VCaP (cell line): Measurements from ENCODE around the gene KCNQ1OT1.

Source experiments
- H3K27ac ChIP-seq: fragments of 450-650 bp; 2 replicates; pipeline ENCODE4 v1.5.1; 2017
- TF ChIP-seq, protein P1 (sequence below): fragments of 450-650 bp; conservative IDR thresholded peaks from 2 replicates; pipeline ENCODE4 v1.5.1; 2017; ENCODE audit warnings: mild to moderate bottlenecking, moderate library complexity

The KCNQ1OT1 gene

GRCh38 chr11:2703363-2704141 lies 3.8 kb upstream of the KCNQ1OT1 start:
- TF ChIP-seq, protein P1, sequence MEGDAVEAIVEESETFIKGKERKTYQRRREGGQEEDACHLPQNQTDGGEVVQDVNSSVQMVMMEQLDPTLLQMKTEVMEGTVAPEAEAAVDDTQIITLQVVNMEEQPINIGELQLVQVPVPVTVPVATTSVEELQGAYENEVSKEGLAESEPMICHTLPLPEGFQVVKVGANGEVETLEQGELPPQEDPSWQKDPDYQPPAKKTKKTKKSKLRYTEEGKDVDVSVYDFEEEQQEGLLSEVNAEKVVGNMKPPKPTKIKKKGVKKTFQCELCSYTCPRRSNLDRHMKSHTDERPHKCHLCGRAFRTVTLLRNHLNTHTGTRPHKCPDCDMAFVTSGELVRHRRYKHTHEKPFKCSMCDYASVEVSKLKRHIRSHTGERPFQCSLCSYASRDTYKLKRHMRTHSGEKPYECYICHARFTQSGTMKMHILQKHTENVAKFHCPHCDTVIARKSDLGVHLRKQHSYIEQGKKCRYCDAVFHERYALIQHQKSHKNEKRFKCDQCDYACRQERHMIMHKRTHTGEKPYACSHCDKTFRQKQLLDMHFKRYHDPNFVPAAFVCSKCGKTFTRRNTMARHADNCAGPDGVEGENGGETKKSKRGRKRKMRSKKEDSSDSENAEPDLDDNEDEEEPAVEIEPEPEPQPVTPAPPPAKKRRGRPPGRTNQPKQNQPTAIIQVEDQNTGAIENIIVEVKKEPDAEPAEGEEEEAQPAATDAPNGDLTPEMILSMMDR: no peak
- no peak overlapping the region for H3K27ac ChIP-seq

GRCh38 chr11:2702771-2703362 lies 3.1 kb upstream of the KCNQ1OT1 start:
- no peak overlapping the region for H3K27ac ChIP-seq
- TF ChIP-seq, protein P1: no peak

DNA sequence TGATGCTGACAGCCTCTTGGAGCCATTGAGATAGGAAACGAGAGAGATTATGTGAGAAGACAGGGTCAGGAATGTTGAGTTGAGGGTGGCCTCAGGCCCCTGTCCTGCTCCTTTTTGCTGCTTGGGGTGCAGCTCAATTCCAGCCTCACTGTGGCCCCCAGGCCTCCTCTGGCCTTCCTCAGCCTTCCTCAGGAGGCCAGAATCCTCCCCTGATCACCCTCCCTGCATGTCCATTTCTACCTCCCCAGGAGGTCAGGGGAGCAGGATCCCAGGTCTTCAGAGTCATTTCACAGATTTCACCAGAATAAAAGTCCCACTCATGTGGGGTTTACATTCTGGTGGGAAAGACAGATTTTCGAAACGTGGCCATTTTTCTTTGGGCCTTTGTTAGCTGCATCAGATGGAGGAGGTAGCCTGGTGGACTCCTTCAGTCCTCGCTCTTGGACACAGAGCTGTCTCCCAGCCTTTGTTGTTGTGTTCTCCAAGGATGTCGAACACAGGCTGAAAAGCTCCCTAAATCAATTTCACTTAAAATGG lies 2.2 kb upstream of the KCNQ1OT1 start:
- TF ChIP-seq, protein P1: no peak
- H3K27ac ChIP-seq: no peak overlapping the region

DNA sequence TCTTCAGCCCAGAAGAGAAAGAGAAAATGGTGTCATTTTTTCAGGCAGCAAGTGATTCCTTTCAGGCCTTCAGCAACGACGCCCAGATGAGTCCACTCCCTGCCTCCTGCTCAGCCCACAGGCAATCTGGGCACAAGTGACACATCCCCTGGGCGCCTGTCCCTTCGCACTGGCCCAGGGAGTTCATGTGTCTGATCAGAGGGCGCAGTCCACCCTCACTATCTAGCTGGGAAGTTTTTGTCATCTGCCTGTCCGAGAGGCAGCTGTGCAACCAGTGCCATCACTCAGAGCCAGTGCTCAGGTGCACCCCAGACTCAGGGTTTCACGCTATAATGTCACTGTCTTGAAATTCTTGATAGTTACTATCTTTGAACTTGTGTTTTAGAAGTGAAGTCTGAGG lies 1.4 kb upstream of the KCNQ1OT1 start:
- peak overlapping the region; percentile 87; the same call in 1 of the 2 replicates for H3K27ac ChIP-seq
- TF ChIP-seq, protein P1: no peak

DNA sequence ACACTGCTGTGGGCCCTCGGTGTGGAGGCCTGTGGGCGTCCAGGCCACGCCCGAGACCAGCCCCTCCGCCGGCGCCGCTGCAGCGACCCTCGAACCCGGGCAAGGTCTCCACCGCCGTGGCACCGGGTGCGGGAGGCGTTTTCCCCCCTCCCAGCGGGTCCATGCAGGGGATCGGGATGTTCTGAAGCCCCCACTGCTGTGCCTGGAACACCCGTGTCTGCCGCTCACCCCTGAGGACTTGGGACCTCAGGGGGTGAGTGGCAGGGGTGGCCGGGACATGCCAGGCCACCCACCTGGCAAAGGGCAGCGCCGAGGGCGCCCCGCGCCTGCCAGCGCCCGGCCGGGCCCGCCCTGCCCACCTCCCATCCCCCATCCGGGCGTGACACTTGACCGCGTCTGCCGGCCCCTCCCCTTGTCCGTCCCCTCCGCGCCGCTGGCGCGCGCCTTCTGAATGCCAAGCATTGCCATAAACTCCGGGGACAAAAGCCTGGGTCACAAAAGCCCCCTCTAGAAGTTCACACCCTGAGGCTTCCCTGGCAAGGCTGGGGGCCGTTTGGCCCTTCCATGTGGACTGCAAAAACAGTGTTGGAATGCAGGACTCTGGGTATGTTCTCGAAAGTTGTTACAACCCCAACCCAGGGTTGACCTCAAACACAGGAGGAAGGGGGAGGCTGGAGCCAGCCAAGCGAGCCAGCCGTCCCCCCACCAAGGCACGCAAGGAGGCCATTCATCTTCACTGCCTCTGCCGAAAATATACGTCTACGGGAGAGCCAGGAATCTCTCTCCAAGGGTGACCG lies 819 bp upstream of the KCNQ1OT1 start:
- TF ChIP-seq, protein P1: no peak
- H3K27ac ChIP-seq: peak overlapping the region; percentile 87

GRCh38 chr11:2699185-2699530 lies 636 bp downstream of the KCNQ1OT1 start:
- TF ChIP-seq, protein P1: no peak
- peak overlapping the region; percentile 87; the same call in 1 of the 2 replicates for H3K27ac ChIP-seq
